Measurements from ENCODE around the gene FBXW8.

GRCh38 chr12:116954710-116955381 is 44.1 kb downstream of the FBXW8 start:
- TF ChIP-seq POLR2A (IDR thresholded peaks at IDR 0.05; ENCODE audit: low read length) (no peak), GATA1 (IDR thresholded peaks at IDR 0.05; ENCODE audit: low read depth, low read length) (no peak)
